ENCODE measurements around the gene ANKS3.
A peak's percentile ranks its signal among the peaks of the same experiment; 100 is the strongest.
"Not testable (repeated sequence)": the region's sequence is repeated elsewhere in the genome, so short reads cannot be mapped to it uniquely, and the experiment has no call there.

ANKS3 gene

DNA sequence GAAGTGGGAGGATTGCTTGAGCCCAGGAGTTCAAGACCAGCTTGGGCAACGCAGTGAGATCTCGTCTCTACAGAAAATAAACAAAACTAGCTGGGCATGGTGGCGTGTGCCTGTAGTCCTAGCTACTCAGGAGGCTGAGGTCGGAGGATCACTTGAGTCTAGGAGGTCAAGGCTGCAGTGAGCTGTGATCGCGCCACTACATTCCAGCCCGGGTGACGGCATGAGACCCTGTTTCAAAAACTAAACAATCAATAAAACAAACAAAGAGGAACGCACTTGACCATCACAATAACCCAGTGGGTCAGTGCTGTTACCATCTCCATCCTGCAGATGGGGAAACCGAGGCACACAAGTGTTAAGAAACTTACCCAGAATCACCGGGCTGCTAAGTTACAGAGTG lies 19.2 kb upstream of the ANKS3 start:
- DNase-seq (ENCODE audit: low read depth) = no peak

DNA sequence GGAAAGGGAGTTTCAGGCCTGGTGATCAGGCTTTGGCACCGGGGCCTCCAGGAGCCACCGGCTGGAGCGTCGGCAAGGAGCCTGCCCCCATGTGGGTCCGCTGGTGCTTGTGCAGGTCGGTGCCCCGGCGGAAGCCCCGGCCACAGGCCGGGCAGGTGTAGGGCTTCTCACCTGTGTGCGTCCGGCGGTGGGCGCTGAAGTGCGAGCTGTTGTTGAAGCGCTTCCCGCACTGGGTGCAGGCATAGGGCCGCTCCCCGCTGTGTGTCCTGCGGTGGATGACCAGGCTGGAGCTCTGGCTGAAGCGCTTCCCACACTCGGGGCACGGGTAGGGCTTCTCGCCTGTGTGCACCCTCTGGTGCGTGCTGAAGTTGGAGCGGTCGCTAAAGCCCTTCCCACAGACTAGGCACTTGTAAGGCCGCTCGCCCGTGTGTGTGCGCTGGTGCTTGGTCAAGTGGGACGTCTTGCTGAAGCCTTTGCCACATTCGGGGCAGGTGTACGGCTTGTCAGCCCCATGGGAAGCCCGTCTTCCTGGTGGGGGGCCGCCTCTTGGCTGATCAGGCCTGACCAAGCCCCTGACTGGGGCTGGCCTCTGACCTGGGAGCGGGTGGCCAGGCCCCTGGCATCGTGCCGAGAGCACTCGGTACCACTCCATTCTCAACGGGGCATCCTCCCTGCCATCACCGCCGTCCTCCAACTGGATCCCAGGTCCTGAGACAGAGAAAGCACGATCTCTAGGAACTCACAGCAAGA lies 18.5 kb upstream of the ANKS3 start:
- no peak for DNase-seq (ENCODE audit: low read depth)

DNA sequence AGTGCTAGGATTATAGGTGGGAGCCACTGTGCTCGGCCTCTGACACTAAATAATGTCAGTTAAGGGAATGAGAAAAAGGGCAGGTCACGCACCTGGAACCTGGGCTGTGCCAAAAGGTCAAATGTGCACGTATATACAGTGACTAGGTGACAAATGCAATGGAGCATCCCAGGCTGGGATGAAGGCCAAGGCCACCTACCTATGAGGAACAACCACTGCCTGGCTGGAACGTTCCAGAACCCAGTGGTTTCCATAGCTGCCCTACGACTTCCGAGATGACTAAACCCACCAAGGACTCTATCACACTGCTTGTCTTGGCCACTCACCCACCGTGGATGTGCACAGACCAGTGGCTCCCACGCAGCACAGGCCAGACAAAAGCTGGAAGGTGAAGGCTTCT lies 16.8 kb upstream of the ANKS3 start:
- DNase-seq (ENCODE audit: low read depth) = no peak

DNA sequence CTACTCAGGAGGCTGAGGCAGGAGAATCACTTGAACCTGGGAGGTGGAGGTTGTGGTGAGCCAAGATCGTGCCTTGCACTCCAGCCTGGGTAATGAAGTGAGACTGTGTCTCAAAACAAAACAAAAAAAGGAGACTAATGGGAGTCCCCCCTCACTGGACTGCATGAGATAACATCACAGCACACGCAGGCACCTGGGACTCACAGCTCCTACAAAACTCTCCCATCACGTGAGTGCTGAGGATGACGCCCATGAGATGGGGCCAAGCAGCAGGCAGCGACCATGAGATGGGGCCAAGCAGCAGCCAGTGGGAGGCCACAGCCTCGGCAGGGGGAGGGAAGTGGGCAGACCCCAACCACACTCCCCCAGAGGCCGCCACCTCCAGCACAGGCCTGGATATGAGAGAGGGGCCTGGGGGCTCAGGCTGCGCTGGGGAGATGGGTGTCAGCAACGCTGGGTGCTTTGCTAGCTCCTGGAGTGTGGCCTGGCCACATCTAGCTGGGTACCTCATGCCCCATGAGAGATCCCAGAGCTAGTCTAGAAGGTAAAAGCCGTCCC lies 15.7 kb upstream of the ANKS3 start:
- no peak for DNase-seq (ENCODE audit: low read depth)

DNA sequence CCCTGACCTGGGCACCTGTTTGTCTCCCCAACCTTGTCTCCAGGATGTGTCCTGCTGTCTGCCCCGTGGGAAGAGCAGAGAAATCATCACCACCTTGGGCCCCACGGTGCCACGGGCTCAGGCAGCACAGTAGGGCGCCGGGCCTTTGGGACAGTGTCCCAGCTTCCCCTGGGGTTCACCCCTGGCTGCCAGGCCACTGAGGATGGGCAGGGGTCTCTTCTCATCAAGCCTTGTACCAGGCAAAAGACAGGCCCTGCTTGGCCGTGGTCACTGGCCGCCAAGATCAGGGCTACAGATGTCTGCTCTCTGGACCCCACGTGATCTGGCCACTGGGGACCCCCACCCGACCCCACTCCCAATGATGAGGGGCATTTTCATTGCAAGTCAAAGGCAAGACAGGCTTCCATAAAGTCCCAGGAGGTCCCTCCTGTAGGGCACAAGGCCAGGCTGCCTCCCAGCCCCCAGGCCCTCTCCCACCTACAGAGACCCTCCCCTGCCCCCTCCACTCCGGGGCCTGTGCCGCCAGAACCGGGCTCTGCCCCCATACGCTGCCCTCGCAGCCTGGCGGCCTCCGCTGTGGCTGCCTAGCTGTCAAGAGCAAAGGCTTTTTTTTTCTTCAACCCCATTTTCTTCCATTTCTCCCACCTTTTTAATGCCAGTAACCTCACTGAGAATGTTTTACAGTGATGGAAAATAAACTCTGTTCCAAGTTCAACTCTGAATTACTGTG lies 14.8 kb upstream of the ANKS3 start:
- DNase-seq (ENCODE audit: low read depth) = no peak

DNA sequence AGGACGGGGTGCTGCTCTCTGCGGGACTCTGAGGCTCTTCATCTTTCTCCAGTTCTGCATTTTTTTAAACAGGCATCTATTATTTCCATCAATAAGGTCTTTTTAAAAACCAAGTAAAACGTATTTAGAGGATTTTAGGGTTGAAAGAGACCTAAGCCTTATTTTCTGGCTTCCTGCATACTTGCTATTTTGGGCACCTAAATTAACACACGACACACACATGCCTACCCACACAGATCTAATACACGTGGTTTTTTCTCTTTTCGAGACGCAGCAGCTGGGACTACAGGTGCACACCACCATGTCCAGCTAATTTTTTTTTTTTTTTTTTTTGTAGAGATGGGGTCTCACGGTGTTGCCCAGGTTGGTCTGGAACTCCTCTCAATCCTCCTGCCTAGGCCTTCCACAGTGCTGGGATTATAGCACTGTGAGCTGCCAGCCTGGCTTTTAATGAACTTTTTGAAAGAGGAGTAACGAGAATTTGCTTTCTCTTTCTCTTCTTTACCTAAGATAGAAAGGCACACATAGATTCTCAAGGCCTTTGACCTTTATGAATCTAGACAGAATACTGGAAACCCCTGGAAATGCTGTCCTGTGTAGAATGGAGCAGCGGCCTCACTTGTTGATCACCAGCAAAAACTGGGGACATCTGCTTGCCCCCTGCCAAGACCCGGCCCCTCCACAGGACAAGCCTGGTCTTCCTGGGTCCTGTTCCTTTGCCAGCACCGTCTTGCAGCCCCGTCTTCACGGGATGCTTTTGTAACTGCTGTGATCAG lies 14.0 kb upstream of the ANKS3 start:
- no peak for DNase-seq (ENCODE audit: low read depth)

DNA sequence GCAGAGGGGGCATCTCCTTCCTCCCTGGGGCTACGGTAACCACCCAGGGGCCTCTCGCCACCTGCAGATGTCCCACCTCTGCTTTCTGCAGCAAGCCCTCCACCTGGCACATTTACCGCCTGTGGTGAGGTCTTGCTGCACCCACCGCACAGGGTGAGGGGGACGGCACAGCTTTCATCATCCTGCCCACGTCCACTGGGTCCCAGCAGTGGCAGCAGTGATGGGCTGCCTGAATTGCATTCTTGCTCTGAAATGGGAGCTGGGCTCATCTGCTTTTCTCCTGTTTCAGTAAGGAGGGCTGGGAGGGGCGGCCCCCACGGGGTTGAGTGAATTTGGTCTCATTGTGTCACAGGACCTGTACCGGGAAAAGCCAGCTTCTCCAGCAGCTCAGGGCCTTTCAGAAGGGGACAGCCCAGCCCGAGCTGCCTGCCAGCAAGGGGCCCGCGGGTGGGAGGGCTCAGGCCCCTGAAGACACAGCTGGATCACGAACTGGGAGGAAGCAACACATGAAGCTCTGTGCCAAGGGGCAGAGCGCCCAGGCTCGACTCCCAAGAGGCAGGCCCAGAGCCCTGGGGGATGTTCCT lies 13.0 kb upstream of the ANKS3 start:
- no peak for DNase-seq (ENCODE audit: low read depth)

DNA sequence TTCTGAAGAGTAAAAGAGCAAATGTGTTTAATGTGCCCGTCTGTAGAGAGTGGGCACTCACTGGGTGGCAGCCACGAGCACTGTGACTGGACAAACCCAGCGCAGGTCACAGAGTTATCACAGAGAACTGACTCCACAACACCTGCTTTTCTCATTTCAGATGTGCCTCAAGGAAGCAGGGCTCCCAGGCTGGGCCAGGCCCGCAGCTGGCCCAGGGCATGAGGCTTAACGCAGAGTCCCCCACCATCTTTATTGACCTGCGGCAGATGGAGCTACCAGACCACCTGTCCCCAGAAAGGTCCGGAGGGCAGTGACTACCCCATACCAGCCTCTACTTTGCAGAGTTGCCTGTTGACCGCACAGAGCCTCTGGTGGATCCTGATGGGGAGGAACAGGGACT lies 12.1 kb upstream of the ANKS3 start:
- no peak for DNase-seq (ENCODE audit: low read depth)

DNA sequence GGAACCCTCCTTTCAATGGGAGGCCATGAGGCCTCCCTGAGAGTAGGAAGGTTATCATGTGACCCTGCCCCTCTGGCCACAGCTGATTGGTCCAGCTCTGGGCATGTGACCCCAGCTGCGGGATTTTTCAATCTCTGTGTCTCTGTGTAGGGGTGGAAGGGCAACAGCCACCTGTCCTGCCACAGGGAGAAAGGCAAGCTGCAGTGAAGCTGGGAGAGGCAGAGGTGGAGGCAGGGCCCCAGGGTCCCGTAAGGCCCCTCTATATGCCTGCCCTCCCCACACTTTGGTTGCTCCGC lies 11.2 kb upstream of the ANKS3 start:
- no peak for DNase-seq (ENCODE audit: low read depth)

DNA sequence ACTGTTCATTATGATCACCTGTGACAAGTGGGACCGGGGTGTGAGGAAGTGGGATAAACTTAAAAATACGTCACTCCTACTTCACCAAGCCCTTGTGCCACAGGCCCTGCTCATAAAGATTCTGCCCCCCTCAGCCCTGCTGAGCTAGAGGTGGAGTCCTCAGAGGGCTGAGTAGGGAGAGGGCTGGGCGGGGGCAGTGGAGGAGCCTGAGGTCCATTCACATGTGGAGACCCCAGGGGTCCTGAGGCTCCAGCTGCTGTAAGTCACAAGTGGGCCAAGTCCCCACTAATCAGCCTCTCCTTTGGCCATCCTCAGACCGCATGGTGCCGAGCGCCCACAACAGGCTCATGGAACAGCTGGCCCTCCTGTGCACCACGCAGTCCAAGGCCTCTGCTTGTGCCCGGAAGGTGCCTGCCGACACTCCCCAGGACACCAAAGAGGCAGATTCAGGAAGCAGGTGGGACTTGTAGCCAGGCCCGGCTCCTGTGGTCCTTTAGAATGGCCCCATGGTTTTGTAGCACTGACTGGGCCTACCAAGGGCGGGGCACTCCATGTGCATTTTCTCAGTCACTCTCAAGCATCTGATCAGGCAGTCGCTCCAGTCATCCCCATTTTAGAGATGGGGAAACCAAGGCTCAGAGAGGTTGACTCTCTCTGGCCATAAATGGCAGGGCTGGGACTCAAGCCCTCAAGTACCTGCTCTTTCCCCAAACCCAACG lies 10.6 kb upstream of the ANKS3 start:
- no peak for DNase-seq (ENCODE audit: low read depth)

DNA sequence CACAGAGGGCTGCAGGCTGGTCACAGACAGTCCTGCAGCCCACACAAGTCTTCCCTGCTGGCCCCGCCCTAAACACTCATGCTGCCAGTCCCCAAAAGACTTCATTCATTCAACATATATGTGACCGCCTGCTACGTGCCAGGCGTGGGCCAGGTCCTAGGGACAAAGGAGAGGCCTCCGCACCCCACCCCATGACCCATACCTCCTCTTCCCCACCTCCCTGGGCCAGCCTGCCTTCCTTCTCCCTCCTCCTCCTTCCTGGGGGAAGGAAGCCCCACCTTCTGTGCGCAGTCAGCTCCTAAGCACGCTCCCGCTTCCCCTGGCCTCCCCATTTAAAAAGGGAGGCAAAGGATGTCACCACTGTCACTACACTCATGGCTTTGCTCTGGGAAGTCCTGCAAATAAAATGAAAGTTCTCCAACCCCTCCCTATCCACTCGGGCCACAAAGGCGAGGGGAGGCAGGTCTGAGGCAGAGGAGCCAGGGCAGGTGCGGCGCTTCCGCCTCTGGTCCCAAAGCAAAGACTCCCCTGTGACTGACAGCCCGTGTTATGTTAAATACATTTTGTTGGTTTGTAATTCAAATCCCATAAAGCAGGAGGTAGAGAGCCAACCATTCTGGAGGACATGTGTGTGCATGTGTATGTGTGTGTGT lies 9.3 kb upstream of the ANKS3 start:
- no peak for DNase-seq (ENCODE audit: low read depth)

DNA sequence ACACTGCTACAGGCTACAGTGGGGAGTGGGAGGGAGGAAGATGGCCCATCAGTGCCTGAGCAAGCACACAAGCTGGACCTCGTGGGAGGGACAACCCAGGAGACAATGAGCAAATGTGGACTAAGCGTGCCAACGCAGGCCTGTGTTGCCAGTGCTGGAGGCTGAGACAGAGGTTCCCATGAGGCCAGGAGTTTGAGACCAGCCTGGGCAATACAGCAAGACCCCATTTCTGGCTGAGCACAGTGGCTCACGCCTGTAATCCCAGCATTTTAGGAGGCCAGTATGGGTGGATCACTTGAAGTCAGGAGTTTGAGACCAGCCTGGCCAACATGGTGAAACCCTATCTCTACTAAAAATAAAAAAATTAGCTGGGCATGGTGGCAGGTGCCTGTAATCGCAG lies 4.3 kb upstream of the ANKS3 start:
- DNase-seq (ENCODE audit: low read depth) = not testable (repeated sequence)

DNA sequence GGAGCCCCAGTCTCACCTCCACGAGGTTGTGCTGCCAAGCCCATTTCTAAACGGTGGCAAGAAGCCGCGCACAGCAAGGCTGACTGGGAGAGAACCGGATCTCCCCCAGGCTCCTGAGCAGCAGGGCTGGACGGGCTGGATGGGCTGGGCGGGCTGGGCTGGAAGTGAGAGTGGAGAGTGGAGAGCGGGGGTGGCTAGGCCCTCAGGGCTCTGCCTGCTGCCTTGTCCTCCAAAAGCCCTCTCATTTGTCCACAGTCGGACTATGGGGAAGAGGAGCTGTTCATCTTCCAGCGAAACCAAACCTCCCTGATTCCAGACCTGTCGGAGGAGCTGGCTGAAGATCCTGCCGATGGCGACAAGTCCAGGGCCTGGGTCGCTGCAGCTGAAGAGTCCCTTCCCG lies 3.5 kb upstream of the ANKS3 start:
- no peak for DNase-seq (ENCODE audit: low read depth)

DNA sequence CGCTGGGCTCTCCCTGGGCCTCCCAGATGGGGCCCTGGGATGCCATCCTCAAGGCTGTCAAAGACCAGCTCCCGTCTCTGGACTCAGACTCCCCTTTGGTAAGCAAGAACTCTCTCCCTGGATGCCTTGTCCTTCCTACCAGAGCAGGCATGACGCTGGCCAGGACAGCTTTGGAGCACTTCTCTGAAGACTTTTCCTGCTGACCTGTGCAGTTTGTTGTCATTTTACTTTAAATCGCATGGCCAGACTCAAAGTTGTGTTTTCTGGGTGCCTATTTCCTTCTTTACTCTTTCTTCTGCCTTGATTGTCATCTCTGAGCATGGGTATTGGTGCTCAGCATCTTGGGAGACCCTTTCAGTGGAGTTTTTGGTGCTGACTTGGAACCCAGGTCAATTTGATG lies 2.5 kb upstream of the ANKS3 start:
- DNase-seq (ENCODE audit: low read depth) = no peak

DNA sequence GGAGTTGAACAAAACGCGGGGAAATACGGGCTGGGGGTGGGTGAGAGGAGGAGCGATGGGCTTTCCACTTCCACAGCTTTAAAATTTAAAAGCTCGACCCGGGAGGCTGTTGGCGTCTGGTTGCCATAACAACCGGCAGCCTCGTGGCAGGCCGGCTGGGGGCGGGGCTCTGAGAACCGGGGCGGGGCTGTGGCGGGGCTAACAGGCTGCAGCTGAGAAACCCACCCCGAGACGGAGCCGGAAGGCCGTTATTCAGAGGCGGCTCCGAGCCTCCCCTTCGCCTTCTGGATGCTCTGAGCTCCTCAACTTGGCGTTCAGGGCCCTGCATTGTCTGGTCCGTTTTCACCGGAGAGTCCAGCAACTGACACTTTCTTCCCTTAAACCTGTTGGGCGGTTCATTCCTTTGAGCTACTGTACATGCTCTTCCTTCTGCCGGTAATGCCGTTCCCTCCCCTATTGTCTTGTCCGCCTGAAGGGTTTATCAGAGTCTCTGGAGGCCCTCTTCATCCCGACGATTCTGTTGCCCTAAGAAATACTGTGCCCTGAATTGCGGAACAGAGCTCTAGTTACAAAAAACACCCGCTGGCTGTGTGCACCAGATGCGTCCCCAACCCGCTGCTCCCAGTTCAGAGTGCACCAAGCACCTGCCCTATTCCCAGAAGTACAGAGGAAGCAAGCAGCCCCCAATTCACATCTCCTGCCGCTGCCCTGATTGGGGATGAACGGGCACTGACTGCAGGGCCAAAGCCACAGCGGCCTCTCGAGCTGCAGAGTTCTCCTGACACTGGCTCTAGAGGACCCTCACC lies 862 bp upstream of the ANKS3 start:
- peak; percentile 94 for DNase-seq (ENCODE audit: low read depth)

DNA sequence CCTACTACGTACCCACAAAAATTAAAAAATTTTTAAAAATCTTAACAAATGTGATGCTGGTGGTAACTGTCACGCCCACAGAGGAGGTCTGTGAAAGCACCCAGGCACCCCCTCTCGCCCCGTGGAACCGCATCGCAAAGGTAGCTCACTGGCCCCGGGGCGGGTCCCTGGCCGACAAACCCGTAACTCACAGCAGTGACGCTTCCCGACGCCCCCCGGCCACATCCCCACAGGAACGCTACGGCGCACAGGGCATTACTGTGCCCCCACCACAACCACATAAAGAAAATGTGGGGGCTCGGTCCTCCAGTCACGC lies 366 bp downstream of the ANKS3 start:
- DNase-seq (ENCODE audit: low read depth) = peak; percentile 8

DNA sequence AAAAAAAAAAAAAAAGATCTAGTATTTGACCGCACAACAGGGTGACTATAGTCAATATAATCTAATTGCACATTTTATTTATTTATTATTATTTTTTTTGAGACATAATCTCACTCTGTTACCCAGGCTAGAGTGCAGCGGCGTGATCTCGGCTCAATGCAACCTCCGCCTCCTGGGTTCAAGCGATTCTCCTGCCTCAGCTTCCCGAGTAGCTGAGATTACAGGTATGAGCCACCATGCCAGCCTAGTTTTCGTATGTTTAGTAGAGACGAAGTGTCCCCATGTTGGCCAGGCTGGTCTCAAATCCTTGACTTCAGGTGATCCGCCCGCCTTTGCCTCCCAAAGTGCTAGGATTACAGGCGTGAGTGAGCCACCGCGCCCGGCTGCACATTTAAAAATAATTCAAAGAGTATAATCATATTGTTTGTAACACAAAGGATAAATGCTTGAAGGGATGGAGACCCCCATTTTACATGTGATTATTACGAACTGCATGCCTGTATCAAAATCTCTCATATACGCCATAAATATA lies 794 bp downstream of the ANKS3 start:
- DNase-seq (ENCODE audit: low read depth) = no peak

DNA sequence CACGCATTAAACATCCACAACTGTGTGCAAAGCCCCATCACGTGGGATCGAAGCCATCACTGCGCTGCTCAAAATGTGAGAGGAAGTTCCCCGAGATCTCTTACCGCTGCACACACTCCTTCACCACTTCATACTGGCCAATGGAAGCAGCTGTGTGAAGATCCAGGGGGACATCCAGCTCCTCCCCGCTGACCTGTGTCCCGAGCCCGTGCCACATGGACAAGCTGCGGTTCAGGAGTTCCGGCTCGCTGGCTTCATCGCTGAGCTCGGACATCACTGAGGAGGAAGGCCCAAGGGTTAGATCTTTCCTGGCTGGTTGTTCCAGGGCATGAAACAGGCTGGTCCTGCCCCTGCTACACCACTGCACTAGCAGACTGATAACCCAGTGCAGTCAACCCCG lies 4.2 kb downstream of the ANKS3 start:
- DNase-seq (ENCODE audit: low read depth) = no peak

DNA sequence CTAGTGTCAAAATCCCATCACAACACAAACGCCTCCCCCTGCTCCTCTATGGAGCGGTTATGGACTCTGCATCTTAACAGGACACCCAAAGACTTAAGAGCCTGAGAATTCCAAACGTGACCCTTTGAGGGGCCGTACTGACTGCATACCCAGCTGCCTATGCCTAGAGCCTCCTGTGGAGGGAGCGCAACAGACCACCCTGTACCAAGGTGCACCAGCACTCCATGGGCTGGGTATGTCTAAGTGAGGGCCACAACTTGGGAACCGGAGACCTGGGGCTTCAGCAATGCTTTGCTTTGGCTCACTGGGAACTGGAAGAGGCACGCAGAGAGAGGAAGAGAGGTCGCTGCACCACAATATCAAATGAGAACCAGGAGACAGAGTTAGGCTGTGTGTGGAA lies 5.4 kb downstream of the ANKS3 start:
- DNase-seq (ENCODE audit: low read depth) = no peak

DNA sequence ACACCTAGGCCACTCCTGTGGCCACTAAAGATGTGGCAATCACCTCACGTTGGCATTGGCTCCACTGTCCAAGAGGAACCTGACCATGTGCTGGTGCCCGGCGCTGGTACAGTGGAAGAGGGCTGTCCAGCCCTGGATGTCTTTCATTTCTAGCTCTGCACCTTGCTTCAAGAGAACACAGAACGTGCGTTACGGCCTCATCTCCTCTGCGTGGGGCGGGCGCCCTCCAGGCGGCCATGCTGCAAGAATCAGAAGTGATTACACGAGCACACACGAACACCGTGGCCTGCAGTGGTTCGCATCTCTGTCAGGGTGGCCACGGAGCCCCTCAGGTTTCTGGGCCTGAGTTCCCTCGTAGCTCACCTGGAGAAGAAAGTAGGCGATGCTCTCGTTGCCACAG lies 7.5 kb downstream of the ANKS3 start:
- DNase-seq (ENCODE audit: low read depth) = no peak

Measured in activated gamma-delta T cell treated with anti-CD3 and anti-CD28 coated beads, Interleukin-2, amount 50 U/mL, for 16 hours (primary cell).